Activated CD8-positive, alpha-beta memory T cell treated with anti-CD3 and anti-CD28 coated beads, Interleukin-2, amount 10 ng/mL, durations not matched to agents 7 days and 5 days (primary cell): ENCODE results near the gene C22orf31. TPM values are rescaled to one million over a fixed set of nuclear protein-coding genes. Genes with fewer than 3 reads are reported as not detected.

Source experiments
- ATAC-seq: fragments of 150-1000 bp; cut with Tn5 transposase; one replicate; pipeline ENCODE4 v1.10.0; 2021; ENCODE audit warnings: moderate library complexity
- CTCF ChIA-PET: fragments of 350-600 bp; sonication (Branson Sonifier 250); formaldehyde crosslinking; loops from one replicate; lab custom pipeline; 2021; ENCODE audit warnings: antibody characterized with exemption; lab: Charles Lee
- DNase-seq: peaks from one replicate; pipeline ENCODE4 v3.0.0-alpha.2; 2020
- H3K27ac Mint-ChIP-seq: one replicate; pipeline ENCODE4 v1.8.0; 2021; ENCODE audit warnings: mild to moderate bottlenecking, mixed read lengths
- H3K27me3 Mint-ChIP-seq: one replicate; pipeline ENCODE4 v1.8.0; 2021; ENCODE audit warnings: mixed read lengths
- H3K36me3 Mint-ChIP-seq: one replicate; pipeline ENCODE4 v1.8.0; 2021; ENCODE audit warnings: mild to moderate bottlenecking, mixed read lengths
- H3K4me1 Mint-ChIP-seq: one replicate; pipeline ENCODE4 v1.8.0; 2021; ENCODE audit warnings: mixed read lengths
- H3K4me3 Mint-ChIP-seq: one replicate; pipeline ENCODE4 v1.8.0; 2021; ENCODE audit warnings: mild to moderate bottlenecking, moderate library complexity, mixed read lengths
- H3K9me3 Mint-ChIP-seq: one replicate; pipeline ENCODE4 v1.8.0; 2022; ENCODE audit warnings: low read depth, mixed read lengths
- total RNA-seq, 2 experiments: library from RNA; stranded (reverse); gene quantifications; one replicate each; pipeline ENCODE4 v1.2.3, GENCODE V29; 2021

The C22orf31 gene
- not detected for total RNA-seq

- Mint-ChIP-seq H3K36me3 (no peaks in the 10 kb centered on the region), H3K27ac (no peak within 1 kb of the TSS), H3K4me1 (peaks cover 12% of the 10 kb centered on the region), H3K4me3 (no peak within 1 kb of the TSS), H3K27me3 (peaks cover 50% of the 10 kb centered on the region), H3K9me3 (no peaks in the 10 kb centered on the region)
- no peak for DNase-seq
- no peak for ATAC-seq
- CTCF ChIA-PET = interaction anchor here (0.9 to 1.0 kb wide), 2 partner anchors 21 to 92 kb away, joined by 3 read pairs; no protein-coding TSS in a partner anchor
These were observed at the start of gene C22orf31 for GRCh38 chr22:29061773-29062172. Gene C22orf31, minus strand, starts transcription at chr22:29061831. Its CDS starts 39 bp downstream, at chr22:29061792.

- Mint-ChIP-seq H3K36me3 (no peaks in the 10 kb centered on the region), H3K27me3 (peaks cover 45% of the 10 kb centered on the region), H3K9me3 (no peaks in the 10 kb centered on the region), H3K4me3 (no peak overlapping the region), H3K27ac (no peak overlapping the region), H3K4me1 (peaks cover 13% of the 10 kb centered on the region)
- ATAC-seq = no peak
- no peak for DNase-seq
- CTCF ChIA-PET = interaction anchor here (0.9 kb wide), 1 partner anchor 55 kb away, joined by 3 read pairs; no protein-coding TSS in a partner anchor
These were observed 49.3 kb upstream of the C22orf31 start for GRCh38 chr22:29110946-29111345.

GRCh38 chr22:29109822-29110221 lies 48.2 kb upstream of the C22orf31 start:
- ATAC-seq (no peak), DNase-seq (peak; percentile 18)
- no peaks in the 10 kb centered on the region for H3K36me3 Mint-ChIP-seq
- no peaks in the 10 kb centered on the region for H3K9me3 Mint-ChIP-seq
- H3K4me3 Mint-ChIP-seq = no peak overlapping the region
- no peak overlapping the region for H3K27ac Mint-ChIP-seq
- CTCF ChIA-PET = interaction anchor here (0.7 to 1.2 kb wide), 2 partner anchors 13 to 44 kb away, joined by 3 to 6 read pairs; no protein-coding TSS in a partner anchor
- peaks cover 51% of the 10 kb centered on the region for H3K27me3 Mint-ChIP-seq
- peaks cover 1% of the 10 kb centered on the region for H3K4me1 Mint-ChIP-seq

- CTCF ChIA-PET = no interaction called here
- DNase-seq (no peak), ATAC-seq (no peak)
- H3K4me1 Mint-ChIP-seq = no peaks in the 10 kb centered on the region
- H3K9me3 Mint-ChIP-seq = no peaks in the 10 kb centered on the region
- H3K27ac Mint-ChIP-seq = no peak overlapping the region
- H3K4me3 Mint-ChIP-seq = no peak overlapping the region
- no peaks in the 10 kb centered on the region for H3K36me3 Mint-ChIP-seq
- H3K27me3 Mint-ChIP-seq = peaks cover 50% of the 10 kb centered on the region
These were observed 46.5 kb upstream of the C22orf31 start for GRCh38 chr22:29108137-29108536.

GRCh38 chr22:29106839-29107238 lies 45.2 kb upstream of the C22orf31 start:
- H3K9me3 Mint-ChIP-seq = no peaks in the 10 kb centered on the region

GRCh38 chr22:29105468-29105867 lies 43.8 kb upstream of the C22orf31 start:
- peaks cover 41% of the 10 kb centered on the region for H3K27me3 Mint-ChIP-seq
- no peaks in the 10 kb centered on the region for H3K36me3 Mint-ChIP-seq
- H3K4me3 Mint-ChIP-seq = no peak overlapping the region
- no peaks in the 10 kb centered on the region for H3K4me1 Mint-ChIP-seq
- no peak overlapping the region for H3K27ac Mint-ChIP-seq
- peak; percentile 9 for DNase-seq
- no peak for ATAC-seq
- no peaks in the 10 kb centered on the region for H3K9me3 Mint-ChIP-seq
- CTCF ChIA-PET = no interaction called here

More at GRCh38 chr22:29106839-29107238, 45.2 kb upstream of the C22orf31 start:
- Mint-ChIP-seq H3K27ac (no peak overlapping the region), H3K4me3 (no peak overlapping the region), H3K36me3 (no peaks in the 10 kb centered on the region), H3K27me3 (peaks cover 48% of the 10 kb centered on the region), H3K4me1 (no peaks in the 10 kb centered on the region)
- ATAC-seq (no peak), DNase-seq (peak; percentile 11)
- CTCF ChIA-PET = interaction anchor here (1.6 kb wide), 1 partner anchor 47 kb away, joined by 5 read pairs; no protein-coding TSS in a partner anchor

- CTCF ChIA-PET = interaction anchor here (1.0 to 1.7 kb wide), 2 partner anchors 37 to 143 kb away, joined by 3 to 4 read pairs; no protein-coding TSS in a partner anchor
These were observed 41.5 kb upstream of the C22orf31 start for GRCh38 chr22:29103121-29103520.

GRCh38 chr22:29102300-29102699 lies 40.7 kb upstream of the C22orf31 start:
- peaks cover 35% of the 10 kb centered on the region for H3K27me3 Mint-ChIP-seq
- ATAC-seq (no peak), DNase-seq (no peak)
- CTCF ChIA-PET = no interaction called here
- no peak overlapping the region for H3K4me3 Mint-ChIP-seq
- no peak overlapping the region for H3K27ac Mint-ChIP-seq
- no peaks in the 10 kb centered on the region for H3K9me3 Mint-ChIP-seq
- no peaks in the 10 kb centered on the region for H3K4me1 Mint-ChIP-seq
- H3K36me3 Mint-ChIP-seq = no peaks in the 10 kb centered on the region

More at GRCh38 chr22:29103121-29103520, 41.5 kb upstream of the C22orf31 start:
- H3K27me3 Mint-ChIP-seq = peaks cover 36% of the 10 kb centered on the region
- no peaks in the 10 kb centered on the region for H3K36me3 Mint-ChIP-seq
- no peaks in the 10 kb centered on the region for H3K4me1 Mint-ChIP-seq
- DNase-seq (peak; percentile 8), ATAC-seq (no peak)
- H3K27ac Mint-ChIP-seq = no peak overlapping the region
- no peaks in the 10 kb centered on the region for H3K9me3 Mint-ChIP-seq
- no peak overlapping the region for H3K4me3 Mint-ChIP-seq

GRCh38 chr22:29098296-29098695 lies 36.7 kb upstream of the C22orf31 start:
- CTCF ChIA-PET = interaction anchor here (3.0 kb wide), 1 partner anchor 56 kb away, joined by 9 read pairs; no protein-coding TSS in a partner anchor
- no peak for DNase-seq
- no peak overlapping the region for H3K4me3 Mint-ChIP-seq
- no peak overlapping the region for H3K27ac Mint-ChIP-seq
- ATAC-seq = no peak
- peaks cover 41% of the 10 kb centered on the region for H3K27me3 Mint-ChIP-seq
- H3K4me1 Mint-ChIP-seq = no peaks in the 10 kb centered on the region
- H3K36me3 Mint-ChIP-seq = no peaks in the 10 kb centered on the region
- H3K9me3 Mint-ChIP-seq = no peaks in the 10 kb centered on the region

- Mint-ChIP-seq H3K27me3 (peaks cover 40% of the 10 kb centered on the region), H3K9me3 (no peaks in the 10 kb centered on the region), H3K4me3 (no peak overlapping the region), H3K27ac (no peak overlapping the region), H3K36me3 (no peaks in the 10 kb centered on the region), H3K4me1 (no peaks in the 10 kb centered on the region)
- no peak for ATAC-seq
- no peak for DNase-seq
- CTCF ChIA-PET = interaction anchor here (0.9 to 3.0 kb wide), 3 partner anchors 57 to 149 kb away, joined by 3 to 9 read pairs (median 5); no protein-coding TSS in a partner anchor
These were observed 35.4 kb upstream of the C22orf31 start for GRCh38 chr22:29096736-29097669.

GRCh38 chr22:29095459-29095858 lies 33.8 kb upstream of the C22orf31 start:
- Mint-ChIP-seq H3K27me3 (peaks cover 49% of the 10 kb centered on the region), H3K36me3 (no peaks in the 10 kb centered on the region), H3K4me3 (no peak overlapping the region), H3K27ac (no peak overlapping the region), H3K9me3 (no peaks in the 10 kb centered on the region), H3K4me1 (peaks cover 2% of the 10 kb centered on the region)
- CTCF ChIA-PET = interaction anchor here (0.6 to 3.0 kb wide), 2 partner anchors 59 to 240 kb away, joined by 3 to 9 read pairs; no protein-coding TSS in a partner anchor
- ATAC-seq (no peak), DNase-seq (no peak)

GRCh38 chr22:29093501-29094300 lies 32.1 kb upstream of the C22orf31 start:
- Mint-ChIP-seq H3K4me1 (peaks cover 2% of the 10 kb centered on the region), H3K9me3 (no peaks in the 10 kb centered on the region), H3K27me3 (peaks cover 54% of the 10 kb centered on the region), H3K27ac (no peak overlapping the region), H3K36me3 (no peaks in the 10 kb centered on the region), H3K4me3 (no peak overlapping the region)
- DNase-seq (no peak), ATAC-seq (no peak)
- CTCF ChIA-PET = no interaction called here

- Mint-ChIP-seq H3K4me3 (no peak overlapping the region), H3K27me3 (peaks cover 52% of the 10 kb centered on the region), H3K27ac (no peak overlapping the region), H3K36me3 (no peaks in the 10 kb centered on the region), H3K4me1 (peaks cover 2% of the 10 kb centered on the region), H3K9me3 (no peaks in the 10 kb centered on the region)
- no peak for DNase-seq
- ATAC-seq = no peak
- CTCF ChIA-PET = no interaction called here
These were observed 31.4 kb upstream of the C22orf31 start for GRCh38 chr22:29093030-29093429.
